Smooth muscle cell (in vitro differentiated cells): Measurements from ENCODE around the gene EGF. TPM values are rescaled to one million over a fixed set of nuclear protein-coding genes. Genes with fewer than 3 reads are reported as not detected.

Experiments
- DNase-seq: peaks from one replicate; lab custom pipeline; 2025; ENCODE audit not compliant: unreplicated experiment; lab: John Stamatoyannopoulos, UW
- H2AFZ ChIP-seq: fragments of 200-600 bp; sonication (generic); 2 replicates; pipeline ENCODE4 v1.6.0; 2016; ENCODE audit warnings: antibody characterized with exemption, low read depth, mild to moderate bottlenecking
- H3F3A ChIP-seq: fragments of 200-600 bp; sonication (generic); 2 replicates; pipeline ENCODE4 v1.6.0; 2017; ENCODE audit warnings: antibody characterized with exemption, low read depth
- H3K27ac ChIP-seq: fragments of 200-600 bp; sonication (generic); 2 replicates; pipeline ENCODE4 v1.5.1; 2016; ENCODE audit warnings: low read depth, mild to moderate bottlenecking
- H3K27me3 ChIP-seq: fragments of 200-600 bp; sonication (generic); 2 replicates; pipeline ENCODE4 v1.6.1; 2016; ENCODE audit warnings: low read depth, mild to moderate bottlenecking
- H3K36me3 ChIP-seq: fragments of 200-600 bp; sonication (generic); 2 replicates; pipeline ENCODE4 v1.5.1; 2016; ENCODE audit warnings: low read depth
- H3K4me1 ChIP-seq: fragments of 200-600 bp; sonication (generic); 2 replicates; pipeline ENCODE4 v1.5.1; 2016; ENCODE audit warnings: low read depth
- H3K4me2 ChIP-seq: fragments of 200-600 bp; sonication (generic); 2 replicates; pipeline ENCODE4 v1.6.0; 2016; ENCODE audit warnings: mild to moderate bottlenecking
- H3K4me3 ChIP-seq: fragments of 200-600 bp; sonication (generic); 2 replicates; pipeline ENCODE4 v1.5.1; 2016; ENCODE audit warnings: mild to moderate bottlenecking
- H3K79me2 ChIP-seq: fragments of 200-600 bp; sonication (generic); 2 replicates; pipeline ENCODE4 v1.6.0; 2016; ENCODE audit warnings: low read depth, mild to moderate bottlenecking
- H3K9ac ChIP-seq: fragments of 200-600 bp; sonication (generic); 2 replicates; pipeline ENCODE4 v1.6.0; 2016; ENCODE audit warnings: low read depth
- H3K9me3 ChIP-seq: fragments of 200-600 bp; sonication (generic); replicated peaks from 2 replicates; pipeline ENCODE4 v1.5.1; 2016; ENCODE audit warnings: low read depth
- H4K20me1 ChIP-seq: fragments of 200-600 bp; sonication (generic); 2 replicates; pipeline ENCODE4 v1.6.0; 2016; ENCODE audit warnings: low read depth
- WGBS: methylation state at CpG from one replicate; pipeline ENCODE4 v1.1.7; 2016; ENCODE audit warnings: low lambda C conversion rate; 5-methylcytosine and 5-hydroxymethylcytosine counted together
- polyA plus RNA-seq: library from polyadenylated mRNA; unstranded; fragments of >200 nt; fragmentation: Nextera tagmentation; extraction: Ambion mirVana; gene quantifications from 2 replicates; pipeline ENCODE4 v1.2.1, GENCODE V29; 2016
- total RNA-seq: library from RNA; depleted of rRNA; stranded (reverse); fragments of >200 nt; gene quantifications from 2 replicates; pipeline ENCODE4 v1.2.3, GENCODE V29; 2014
- TF ChIP-seq, protein P1 (sequence below): fragments of 200-600 bp; sonication (generic); IDR thresholded peaks from 2 replicates; pipeline ENCODE4 v1.5.1; 2017; ENCODE audit warnings: borderline replicate concordance, mild to moderate bottlenecking, antibody characterized with exemption; ENCODE audit not compliant: insufficient read depth, poor library complexity, severe bottlenecking

The EGF gene
- total and polyA plus RNA-seq, 2 experiments from 2014 or later: 0.72 to 15.2 TPM

DNA sequence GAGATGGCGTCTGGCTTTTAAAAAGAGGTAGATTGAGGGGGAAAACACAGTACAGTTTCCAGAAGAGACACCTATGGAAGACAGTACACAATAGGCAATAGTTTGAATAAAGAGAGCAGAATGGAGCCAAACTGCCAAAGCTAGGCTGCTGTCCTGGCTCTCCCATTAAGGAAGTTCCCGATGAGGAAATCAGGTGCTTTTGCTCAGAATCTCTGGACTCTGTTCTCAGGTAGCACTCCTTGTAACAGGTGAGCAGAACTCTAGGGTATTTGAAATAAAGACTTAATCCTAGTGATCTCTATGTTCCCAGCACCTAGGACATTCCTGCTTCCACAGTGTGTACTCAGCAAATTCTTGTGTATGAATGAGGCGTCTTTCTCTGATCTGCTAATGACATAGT is 1.6 kb downstream of the EGF start:
- H3K4me2 ChIP-seq: peak overlapping the region; percentile 72
- no peak for DNase-seq
- no peak overlapping the region for H3K9ac ChIP-seq
- no peaks in the 10 kb centered on the region for H3F3A ChIP-seq
- no peaks in the 10 kb centered on the region for H3K9me3 ChIP-seq
- no peak overlapping the region for H2AFZ ChIP-seq
- no peaks in the 10 kb centered on the region for H4K20me1 ChIP-seq
- H3K27ac ChIP-seq: no peak overlapping the region
- H3K27me3 ChIP-seq: no peaks in the 10 kb centered on the region
- WGBS: 79% methylated on average over 3 of the region's 3 CpGs
- TF ChIP-seq, protein P1, sequence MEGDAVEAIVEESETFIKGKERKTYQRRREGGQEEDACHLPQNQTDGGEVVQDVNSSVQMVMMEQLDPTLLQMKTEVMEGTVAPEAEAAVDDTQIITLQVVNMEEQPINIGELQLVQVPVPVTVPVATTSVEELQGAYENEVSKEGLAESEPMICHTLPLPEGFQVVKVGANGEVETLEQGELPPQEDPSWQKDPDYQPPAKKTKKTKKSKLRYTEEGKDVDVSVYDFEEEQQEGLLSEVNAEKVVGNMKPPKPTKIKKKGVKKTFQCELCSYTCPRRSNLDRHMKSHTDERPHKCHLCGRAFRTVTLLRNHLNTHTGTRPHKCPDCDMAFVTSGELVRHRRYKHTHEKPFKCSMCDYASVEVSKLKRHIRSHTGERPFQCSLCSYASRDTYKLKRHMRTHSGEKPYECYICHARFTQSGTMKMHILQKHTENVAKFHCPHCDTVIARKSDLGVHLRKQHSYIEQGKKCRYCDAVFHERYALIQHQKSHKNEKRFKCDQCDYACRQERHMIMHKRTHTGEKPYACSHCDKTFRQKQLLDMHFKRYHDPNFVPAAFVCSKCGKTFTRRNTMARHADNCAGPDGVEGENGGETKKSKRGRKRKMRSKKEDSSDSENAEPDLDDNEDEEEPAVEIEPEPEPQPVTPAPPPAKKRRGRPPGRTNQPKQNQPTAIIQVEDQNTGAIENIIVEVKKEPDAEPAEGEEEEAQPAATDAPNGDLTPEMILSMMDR: no peak
- no peaks in the 10 kb centered on the region for H3K36me3 ChIP-seq
- H3K4me3 ChIP-seq: peak overlapping the region; percentile 27
- H3K4me1 ChIP-seq: peaks cover 21% of the 10 kb centered on the region
- H3K79me2 ChIP-seq: no peaks in the 10 kb centered on the region

DNA sequence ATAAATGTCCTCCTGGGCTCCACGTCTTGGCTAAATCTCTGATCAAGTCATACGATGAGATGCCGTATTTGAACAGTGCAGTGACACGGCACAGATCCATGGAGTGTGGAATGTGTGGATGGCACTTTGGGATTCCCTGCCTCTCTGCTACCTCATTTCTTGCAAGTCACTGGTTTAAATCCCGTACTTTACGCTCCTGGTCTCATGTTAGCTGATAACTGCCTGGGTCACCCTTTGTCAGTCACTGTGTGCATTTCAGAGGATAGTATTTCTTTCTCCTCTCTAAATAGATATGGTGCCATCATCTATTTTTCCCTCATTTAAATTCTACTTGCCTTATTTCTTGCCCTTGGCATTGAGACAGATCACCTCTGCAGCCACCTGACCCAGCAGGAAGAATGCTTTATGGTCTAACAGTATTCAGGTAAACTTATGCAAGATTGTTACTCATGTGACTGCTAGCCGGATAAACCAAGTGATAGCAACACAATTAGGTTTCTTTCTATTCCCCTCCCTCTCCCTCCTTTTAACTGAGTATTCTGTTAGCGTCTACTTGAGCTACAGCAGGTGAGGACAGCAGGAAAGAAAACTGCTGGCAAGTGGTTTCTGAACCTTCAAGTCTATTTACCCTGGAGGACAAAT is 2.8 kb downstream of the EGF start:
- 71% methylated on average over 8 of the region's 8 CpGs for WGBS
- H3K79me2 ChIP-seq: no peaks in the 10 kb centered on the region
- no peak overlapping the region for H3K4me2 ChIP-seq
- H3K9me3 ChIP-seq: no peaks in the 10 kb centered on the region
- H3K4me3 ChIP-seq: no peak overlapping the region
- no peaks in the 10 kb centered on the region for H3K27me3 ChIP-seq
- H3F3A ChIP-seq: no peaks in the 10 kb centered on the region
- no peak overlapping the region for H3K9ac ChIP-seq
- no peak for DNase-seq
- peaks cover 21% of the 10 kb centered on the region for H3K4me1 ChIP-seq
- no peak overlapping the region for H3K27ac ChIP-seq
- no peaks in the 10 kb centered on the region for H3K36me3 ChIP-seq
- TF ChIP-seq, protein P1: no peak
- no peaks in the 10 kb centered on the region for H4K20me1 ChIP-seq
- no peak overlapping the region for H2AFZ ChIP-seq

DNA sequence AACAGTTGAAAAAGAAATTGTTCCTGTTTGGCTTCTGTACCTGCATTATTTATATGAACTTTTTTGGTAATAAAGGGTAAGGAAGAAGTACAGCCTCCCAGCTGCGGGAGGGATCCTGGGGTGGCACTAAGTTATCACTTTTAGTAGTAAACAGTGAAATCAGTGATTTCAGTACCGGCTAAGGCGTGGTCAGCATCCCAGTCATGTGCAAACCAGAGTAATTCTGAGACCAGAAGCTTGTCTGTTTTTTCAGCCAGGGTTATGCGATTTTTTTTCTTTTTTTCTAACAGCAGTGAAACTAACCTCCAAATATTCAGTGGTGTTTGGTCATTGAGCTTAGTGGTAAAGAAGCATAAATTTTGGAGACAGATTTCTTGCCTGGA is 3.3 kb downstream of the EGF start:
- TF ChIP-seq, protein P1: no peak
- Histone ChIP-seq H3K27me3 (no peaks in the 10 kb centered on the region), H3K4me2 (no peak overlapping the region), H2AFZ (no peak overlapping the region), H3K4me1 (peaks cover 23% of the 10 kb centered on the region), H3K4me3 (no peak overlapping the region), H4K20me1 (no peaks in the 10 kb centered on the region), H3K27ac (no peak overlapping the region), H3K9ac (no peak overlapping the region), H3K9me3 (no peaks in the 10 kb centered on the region), H3K36me3 (no peaks in the 10 kb centered on the region), H3K79me2 (no peaks in the 10 kb centered on the region), H3F3A (no peaks in the 10 kb centered on the region)
- no peak for DNase-seq
- 66% methylated on average over 4 of the region's 4 CpGs for WGBS

DNA sequence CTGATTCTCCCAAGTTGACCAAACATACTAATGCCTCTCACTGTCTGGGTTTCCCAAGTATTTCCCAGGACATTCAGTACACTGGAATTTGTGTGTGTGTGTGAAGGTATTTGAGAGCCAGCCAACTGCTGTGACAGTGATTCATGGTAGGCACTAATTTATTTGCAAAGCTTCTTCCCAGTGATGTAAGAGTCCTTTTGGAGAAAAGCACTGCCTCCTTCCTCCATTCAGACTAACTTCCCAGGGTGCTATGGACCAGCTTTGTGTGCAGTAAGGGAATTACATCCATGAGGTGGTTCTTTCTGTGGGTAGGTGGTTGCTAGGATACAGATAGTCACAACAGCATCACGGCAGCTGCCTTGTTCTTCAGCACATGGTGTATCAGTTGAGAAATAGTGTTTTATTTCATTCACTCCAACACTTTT is 8.7 kb downstream of the EGF start:
- no peak overlapping the region for H3K4me3 ChIP-seq
- peaks cover 9% of the 10 kb centered on the region for H3K4me1 ChIP-seq
- H3K27me3 ChIP-seq: no peaks in the 10 kb centered on the region
- no peak for DNase-seq
- WGBS: 21% methylated on average over 1 of the region's 1 CpG
- no peaks in the 10 kb centered on the region for H3K36me3 ChIP-seq
- TF ChIP-seq, protein P1: no peak
- H4K20me1 ChIP-seq: no peaks in the 10 kb centered on the region
- H3K9me3 ChIP-seq: no peaks in the 10 kb centered on the region
- peak overlapping the region; percentile 59 for H3K9ac ChIP-seq
- H3K4me2 ChIP-seq: no peak overlapping the region
- no peaks in the 10 kb centered on the region for H3F3A ChIP-seq
- no peak overlapping the region for H2AFZ ChIP-seq
- no peaks in the 10 kb centered on the region for H3K79me2 ChIP-seq
- H3K27ac ChIP-seq: peak overlapping the region; percentile 76
